WERI-Rb-1 (cell line): ENCODE data around the gene GLIS1.
"Not testable (repeated sequence)": the region's sequence is repeated elsewhere in the genome, so short reads cannot be mapped to it uniquely, and the experiment has no call there.

Source experiments
- DNase-seq: peaks from one replicate; pipeline ENCODE4 v3.0.0-alpha.2; 2020
- H3K27ac ChIP-seq: fragments of 250-450 bp; sonication (Bioruptor Pico); 2 replicates; pipeline ENCODE4 v1.5.1; 2020; ENCODE audit warnings: mild to moderate bottlenecking, moderate library complexity
- H3K27me3 ChIP-seq: fragments of 250-450 bp; sonication (Bioruptor Pico); 2 replicates; pipeline ENCODE4 v1.5.1; 2021; ENCODE audit warnings: mild to moderate bottlenecking, low read depth, moderate library complexity; ENCODE audit not compliant: insufficient read depth, severe bottlenecking
- H3K36me3 ChIP-seq: fragments of 250-450 bp; sonication (Bioruptor Pico); 2 replicates; pipeline ENCODE4 v1.5.1; 2020; ENCODE audit warnings: mild to moderate bottlenecking, moderate library complexity
- H3K4me3 ChIP-seq: 2 replicates; pipeline ENCODE4 v1.5.1; 2011; ENCODE audit warnings: low read depth, mild to moderate bottlenecking, control low read depth, low read length
- H3K9me3 ChIP-seq: fragments of 250-450 bp; sonication (Bioruptor Pico); 2 replicates; pipeline ENCODE4 v1.5.1; 2021; ENCODE audit warnings: mild to moderate bottlenecking, moderate library complexity; ENCODE audit not compliant: severe bottlenecking
- TF ChIP-seq, protein P1 (sequence below): IDR thresholded peaks from 2 replicates; pipeline ENCODE4 v1.5.1; 2011; ENCODE audit warnings: low read depth, mild to moderate bottlenecking, control low read depth, inconsistent platforms, low read length

GLIS1 gene

GRCh38 chr1:53558739-53559315 lies 180.1 kb downstream of the GLIS1 start:
- Histone ChIP-seq H3K9me3 (no peaks in the 10 kb centered on the region), H3K27ac (no peak overlapping the region), H3K27me3 (no peaks in the 10 kb centered on the region), H3K4me3 (no peak overlapping the region), H3K36me3 (no peaks in the 10 kb centered on the region)
- no peak for DNase-seq
- TF ChIP-seq, protein P1, sequence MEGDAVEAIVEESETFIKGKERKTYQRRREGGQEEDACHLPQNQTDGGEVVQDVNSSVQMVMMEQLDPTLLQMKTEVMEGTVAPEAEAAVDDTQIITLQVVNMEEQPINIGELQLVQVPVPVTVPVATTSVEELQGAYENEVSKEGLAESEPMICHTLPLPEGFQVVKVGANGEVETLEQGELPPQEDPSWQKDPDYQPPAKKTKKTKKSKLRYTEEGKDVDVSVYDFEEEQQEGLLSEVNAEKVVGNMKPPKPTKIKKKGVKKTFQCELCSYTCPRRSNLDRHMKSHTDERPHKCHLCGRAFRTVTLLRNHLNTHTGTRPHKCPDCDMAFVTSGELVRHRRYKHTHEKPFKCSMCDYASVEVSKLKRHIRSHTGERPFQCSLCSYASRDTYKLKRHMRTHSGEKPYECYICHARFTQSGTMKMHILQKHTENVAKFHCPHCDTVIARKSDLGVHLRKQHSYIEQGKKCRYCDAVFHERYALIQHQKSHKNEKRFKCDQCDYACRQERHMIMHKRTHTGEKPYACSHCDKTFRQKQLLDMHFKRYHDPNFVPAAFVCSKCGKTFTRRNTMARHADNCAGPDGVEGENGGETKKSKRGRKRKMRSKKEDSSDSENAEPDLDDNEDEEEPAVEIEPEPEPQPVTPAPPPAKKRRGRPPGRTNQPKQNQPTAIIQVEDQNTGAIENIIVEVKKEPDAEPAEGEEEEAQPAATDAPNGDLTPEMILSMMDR: no peak

DNA sequence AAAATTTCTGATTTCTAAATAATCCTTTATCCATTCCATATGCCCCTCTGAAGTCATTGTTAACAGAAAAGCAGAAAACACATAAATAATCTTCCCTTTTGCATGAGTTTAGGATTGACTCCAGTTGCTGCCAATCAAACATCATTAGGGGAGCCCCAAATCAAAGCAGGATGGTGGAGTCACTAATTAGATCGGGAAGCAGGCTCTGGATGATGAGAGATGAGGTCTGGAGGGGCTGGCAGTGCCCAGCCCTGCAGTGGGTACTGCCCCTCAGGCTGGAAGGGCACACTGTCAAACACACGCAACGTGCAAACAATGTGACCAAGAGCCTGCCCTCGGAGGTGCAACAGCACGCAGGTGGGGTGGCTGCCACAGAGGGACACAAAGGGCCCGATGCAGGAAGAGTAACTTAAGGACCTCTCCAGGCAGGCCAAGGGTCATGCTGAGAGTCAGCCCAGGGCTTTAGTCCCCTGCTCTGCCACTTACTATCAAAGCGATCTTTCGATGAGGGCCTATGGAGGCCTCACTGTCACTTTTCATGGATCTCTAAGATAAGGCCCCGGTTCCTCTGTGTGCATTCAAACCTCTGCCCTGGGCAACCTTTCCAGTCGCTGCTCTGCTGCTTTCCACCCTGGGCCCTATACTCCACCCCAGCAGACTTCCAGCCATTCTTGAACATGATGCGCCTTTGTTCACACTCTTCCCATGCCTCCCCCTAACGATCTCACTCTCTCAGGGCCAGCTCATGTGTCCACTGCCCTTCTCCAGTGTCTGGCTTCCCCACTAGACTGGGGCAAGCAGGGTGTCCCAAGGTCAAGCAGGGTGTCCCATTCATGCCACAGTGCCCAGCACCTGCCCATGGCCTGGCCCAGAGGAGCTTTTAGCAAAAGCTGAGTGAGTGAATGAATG lies 180.9 kb downstream of the GLIS1 start:
- no peak overlapping the region for H3K27ac ChIP-seq
- no peaks in the 10 kb centered on the region for H3K9me3 ChIP-seq
- no peak overlapping the region for H3K4me3 ChIP-seq
- H3K27me3 ChIP-seq: no peaks in the 10 kb centered on the region
- peak; percentile 2 for DNase-seq
- H3K36me3 ChIP-seq: no peaks in the 10 kb centered on the region
- TF ChIP-seq, protein P1: no peak

GRCh38 chr1:53557369-53557768 lies 181.6 kb downstream of the GLIS1 start:
- Histone ChIP-seq H3K9me3 (no peaks in the 10 kb centered on the region), H3K27me3 (no peaks in the 10 kb centered on the region), H3K36me3 (no peaks in the 10 kb centered on the region), H3K27ac (no peak overlapping the region), H3K4me3 (no peak overlapping the region)
- no peak for DNase-seq
- TF ChIP-seq, protein P1: no peak

DNA sequence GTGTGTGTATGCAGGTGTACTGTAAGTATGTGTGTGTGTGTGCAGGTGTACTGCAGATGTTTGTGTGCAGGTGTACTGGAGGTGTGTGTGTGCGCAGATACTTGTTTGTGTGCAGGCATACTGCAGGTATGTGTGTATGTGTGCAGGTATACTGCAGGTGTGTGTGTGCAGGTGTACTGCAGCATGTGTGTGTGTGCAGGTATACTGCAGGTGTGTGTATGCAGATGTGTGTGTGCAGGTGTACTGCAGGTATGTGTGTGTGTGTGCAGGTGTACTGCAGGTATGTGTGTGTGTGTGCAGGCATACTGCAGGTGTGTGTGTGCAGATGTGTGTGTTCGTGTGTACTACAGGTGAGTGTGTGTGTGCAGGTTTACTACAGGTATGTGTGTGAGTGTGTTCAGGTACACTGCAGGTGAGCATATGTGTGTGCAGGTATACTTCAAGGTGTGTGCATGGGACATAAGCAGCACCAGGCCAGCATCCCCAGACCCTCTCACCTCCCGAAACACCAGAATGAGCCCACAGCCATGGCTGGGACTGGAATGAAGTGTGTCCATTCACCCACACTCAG lies 182.2 kb downstream of the GLIS1 start:
- TF ChIP-seq, protein P1: no peak
- no peaks in the 10 kb centered on the region for H3K9me3 ChIP-seq
- H3K36me3 ChIP-seq: no peaks in the 10 kb centered on the region
- H3K27me3 ChIP-seq: no peaks in the 10 kb centered on the region
- DNase-seq: no peak
- no peak overlapping the region for H3K4me3 ChIP-seq
- H3K27ac ChIP-seq: no peak overlapping the region

GRCh38 chr1:53555620-53556326 lies 183.2 kb downstream of the GLIS1 start:
- not testable (repeated sequence) for H3K36me3 ChIP-seq, H3K9me3 ChIP-seq, H3K4me3 ChIP-seq, H3K27me3 ChIP-seq, H3K27ac ChIP-seq
- DNase-seq: peak; percentile 1
